ENCODE data around the gene SELENOV. TPM values are rescaled to one million over a fixed set of nuclear protein-coding genes. Genes with fewer than 3 reads are reported as not detected.

The SELENOV gene
- total RNA-seq, 1 donor from 2014 or later: 0.73 TPM

DNA sequence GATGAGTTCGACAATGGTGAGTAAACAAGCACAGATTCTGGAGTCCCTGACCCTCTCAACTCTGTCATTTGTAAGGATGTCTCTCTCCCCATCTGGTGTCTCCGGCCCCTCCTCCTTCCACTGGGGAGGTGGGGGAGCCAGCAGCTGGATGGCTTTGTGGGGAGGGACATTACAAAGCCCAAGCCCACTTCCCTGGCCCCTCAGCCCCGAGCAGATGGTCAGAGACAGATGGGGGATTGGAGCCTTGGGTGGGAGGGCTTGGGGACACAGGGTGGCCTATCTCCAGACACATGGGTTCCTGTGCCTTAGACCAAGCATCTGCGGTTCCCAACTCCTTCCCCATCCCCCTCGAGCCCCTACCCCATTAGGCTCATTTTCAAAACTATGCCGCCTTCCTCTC is 31.8 kb upstream of the SELENOV start:
- H3K4me3 Mint-ChIP-seq: peak overlapping the region; percentile 91

DNA sequence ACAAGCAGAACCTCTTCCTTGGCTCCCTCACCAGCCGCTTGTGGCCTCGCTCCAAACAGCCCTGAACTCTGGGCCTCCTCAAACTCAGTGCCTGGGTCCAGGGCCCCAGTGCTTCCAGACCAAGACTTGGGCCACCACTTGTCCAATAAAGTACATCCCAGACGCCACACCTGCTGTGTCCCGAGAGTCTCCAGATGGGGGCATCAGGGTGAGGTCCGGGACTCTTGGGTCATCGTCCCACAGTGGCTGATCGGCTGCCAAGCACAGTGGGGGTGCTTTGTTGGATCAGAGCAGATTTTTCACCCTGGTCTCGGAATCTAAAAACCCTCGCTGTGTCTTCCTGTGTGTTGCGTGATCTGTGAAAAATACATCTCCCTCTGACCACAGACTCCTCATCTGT is 25.2 kb upstream of the SELENOV start:
- Histone ChIP-seq H3F3A (ENCODE audit: low read depth) (peaks cover 10% of the 10 kb centered on the region), H3K36me3 (no peaks in the 10 kb centered on the region), H3K4me3 (no peak overlapping the region), H4K20me1 (ENCODE audit: low read depth) (no peaks in the 10 kb centered on the region), H3K27me3 (no peaks in the 10 kb centered on the region), H3K4me2 (no peak overlapping the region), H3K27ac (no peak overlapping the region), H3K9ac (no peak overlapping the region), H3K4me1 (no peaks in the 10 kb centered on the region), H3K79me2 (ENCODE audit: low read depth) (no peaks in the 10 kb centered on the region), H3K9me3 (ENCODE audit: low read depth) (no peaks in the 10 kb centered on the region), H2AFZ (replicated peaks) (no peak overlapping the region)
- Mint-ChIP-seq H3K4me1 (peaks cover 3% of the 10 kb centered on the region), H3K4me3 (no peak overlapping the region), H3K27ac (no peak overlapping the region), H3K27me3 (ENCODE audit: insufficient read depth, low read depth) (peaks cover 7% of the 10 kb centered on the region), H3K36me3 (peaks cover 21% of the 10 kb centered on the region), H3K9me3 (no peaks in the 10 kb centered on the region)
- no peak for TF ChIP-seq EZH2phosphoT487 (IDR thresholded peaks at IDR 0.05)
- TF ChIP-seq, protein P1, sequence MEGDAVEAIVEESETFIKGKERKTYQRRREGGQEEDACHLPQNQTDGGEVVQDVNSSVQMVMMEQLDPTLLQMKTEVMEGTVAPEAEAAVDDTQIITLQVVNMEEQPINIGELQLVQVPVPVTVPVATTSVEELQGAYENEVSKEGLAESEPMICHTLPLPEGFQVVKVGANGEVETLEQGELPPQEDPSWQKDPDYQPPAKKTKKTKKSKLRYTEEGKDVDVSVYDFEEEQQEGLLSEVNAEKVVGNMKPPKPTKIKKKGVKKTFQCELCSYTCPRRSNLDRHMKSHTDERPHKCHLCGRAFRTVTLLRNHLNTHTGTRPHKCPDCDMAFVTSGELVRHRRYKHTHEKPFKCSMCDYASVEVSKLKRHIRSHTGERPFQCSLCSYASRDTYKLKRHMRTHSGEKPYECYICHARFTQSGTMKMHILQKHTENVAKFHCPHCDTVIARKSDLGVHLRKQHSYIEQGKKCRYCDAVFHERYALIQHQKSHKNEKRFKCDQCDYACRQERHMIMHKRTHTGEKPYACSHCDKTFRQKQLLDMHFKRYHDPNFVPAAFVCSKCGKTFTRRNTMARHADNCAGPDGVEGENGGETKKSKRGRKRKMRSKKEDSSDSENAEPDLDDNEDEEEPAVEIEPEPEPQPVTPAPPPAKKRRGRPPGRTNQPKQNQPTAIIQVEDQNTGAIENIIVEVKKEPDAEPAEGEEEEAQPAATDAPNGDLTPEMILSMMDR (IDR thresholded peaks at IDR 0.05): no peak
- TF ChIP-seq EZH2 (IDR thresholded peaks at IDR 0.05): no peak
- DNase-seq (ENCODE audit: low spot score): no peak

More for the DNA sequence above, 31.8 kb upstream of the SELENOV start:
- DNase-seq (ENCODE audit: low spot score): no peak
- Histone ChIP-seq H3K4me3 (no peak overlapping the region), H3K9me3 (ENCODE audit: low read depth) (no peaks in the 10 kb centered on the region), H4K20me1 (ENCODE audit: low read depth) (peaks cover 6% of the 10 kb centered on the region), H2AFZ (replicated peaks) (no peak overlapping the region), H3K4me1 (peaks cover 16% of the 10 kb centered on the region), H3K27ac (no peak overlapping the region), H3K36me3 (no peaks in the 10 kb centered on the region), H3K27me3 (no peaks in the 10 kb centered on the region), H3K79me2 (ENCODE audit: low read depth) (peaks cover 26% of the 10 kb centered on the region), H3K9ac (no peak overlapping the region), H3F3A (ENCODE audit: low read depth) (peaks cover 19% of the 10 kb centered on the region), H3K4me2 (no peak overlapping the region)
- Mint-ChIP-seq H3K9me3 (no peaks in the 10 kb centered on the region), H3K27ac (no peak overlapping the region), H3K36me3 (peaks cover 12% of the 10 kb centered on the region), H3K27me3 (ENCODE audit: insufficient read depth, low read depth) (peaks cover 2% of the 10 kb centered on the region), H3K4me1 (peaks cover 29% of the 10 kb centered on the region)
- TF ChIP-seq EZH2phosphoT487 (IDR thresholded peaks at IDR 0.05) (no peak), EZH2 (IDR thresholded peaks at IDR 0.05) (no peak)
- TF ChIP-seq, protein P1 (IDR thresholded peaks at IDR 0.05): no peak

DNA sequence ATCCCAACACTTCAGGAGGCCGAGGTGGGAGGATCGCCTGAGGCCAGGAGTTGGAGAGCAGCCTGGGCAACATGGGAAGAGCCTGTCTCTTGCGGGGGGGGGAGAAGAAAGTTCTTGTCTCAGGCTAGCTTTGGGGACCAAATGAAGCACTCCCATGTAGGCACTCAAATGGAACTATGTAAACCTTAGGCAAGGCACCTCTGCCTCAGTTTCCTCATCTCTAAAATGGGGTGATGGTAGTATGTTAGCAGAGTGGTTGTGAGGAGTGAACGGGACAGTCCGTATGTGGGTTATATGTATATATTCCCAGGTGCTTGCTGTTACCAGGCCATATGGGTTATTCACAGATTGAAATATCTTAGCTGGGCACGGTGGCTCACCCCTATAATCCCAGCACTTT is 22.7 kb upstream of the SELENOV start:
- H3K4me2 ChIP-seq: no peak overlapping the region
- no peak overlapping the region for H3K27ac ChIP-seq
- no peak overlapping the region for H3K4me3 ChIP-seq
- peaks cover 9% of the 10 kb centered on the region for H3K27me3 ChIP-seq
- TF ChIP-seq EZH2 (IDR thresholded peaks at IDR 0.05) (no peak), EZH2phosphoT487 (IDR thresholded peaks at IDR 0.05) (no peak)
- TF ChIP-seq, protein P1 (IDR thresholded peaks at IDR 0.05): no peak
- H3K36me3 Mint-ChIP-seq: peaks cover 14% of the 10 kb centered on the region
- DNase-seq (ENCODE audit: low spot score): no peak
- no peaks in the 10 kb centered on the region for H3K4me1 ChIP-seq
- H3K36me3 ChIP-seq: no peaks in the 10 kb centered on the region
- no peak overlapping the region for H3K27ac Mint-ChIP-seq
- no peaks in the 10 kb centered on the region for H3K9me3 ChIP-seq (ENCODE audit: low read depth)
- peaks cover 5% of the 10 kb centered on the region for H3K27me3 Mint-ChIP-seq (ENCODE audit: insufficient read depth, low read depth)
- no peaks in the 10 kb centered on the region for H3K9me3 Mint-ChIP-seq
- no peaks in the 10 kb centered on the region for H3K79me2 ChIP-seq (ENCODE audit: low read depth)
- no peak overlapping the region for H3K4me3 Mint-ChIP-seq
- no peak overlapping the region for H2AFZ ChIP-seq (replicated peaks)
- H3K9ac ChIP-seq: no peak overlapping the region
- H3F3A ChIP-seq (ENCODE audit: low read depth): peaks cover 14% of the 10 kb centered on the region
- no peaks in the 10 kb centered on the region for H4K20me1 ChIP-seq (ENCODE audit: low read depth)
- peaks cover 3% of the 10 kb centered on the region for H3K4me1 Mint-ChIP-seq
